ENCODE data around the gene PRG2. TPM values are rescaled to one million over a fixed set of nuclear protein-coding genes. Genes with fewer than 3 reads are reported as not detected.
"Not testable (repeated sequence)": the region's sequence is repeated elsewhere in the genome, so short reads cannot be mapped to it uniquely, and the experiment has no call there.

PRG2 gene
- total RNA-seq, 1 donor from 2014 or later: not detected

- not testable (repeated sequence) for ATAC-seq; DNase-seq (ENCODE audit: low spot score)
- intact Hi-C loops (cut with DNase I): loop anchor here (10.0 kb wide), 1 partner anchor 308 kb away; the partner anchor contains the start of gene YPEL4
These were observed 53.6 kb downstream of the PRG2 start for GRCh38 chr11:57336856-57337255.

Other genes starting within 250 kb of the PRG2 start
- gene LRRC55, start 208.7 kb downstream of the PRG2 start, total RNA-seq: not detected
- gene APLNR, start 153.4 kb downstream of the PRG2 start, total RNA-seq: 12.7 TPM
- 178 TPM for gene TNKS1BP1, start 65.7 kb downstream of the PRG2 start, total RNA-seq
- gene SSRP1, start 54.8 kb downstream of the PRG2 start, total RNA-seq: 54.9 TPM
- gene P2RX3, start 52.3 kb downstream of the PRG2 start, total RNA-seq: not detected
- gene PRG3, start 9.5 kb downstream of the PRG2 start, total RNA-seq: not detected
- gene SLC43A3, start 36.5 kb upstream of the PRG2 start, total RNA-seq: 75.4 TPM
- gene RTN4RL2, start 69.9 kb upstream of the PRG2 start, total RNA-seq: 2.5 TPM
- gene SLC43A1, start 125.1 kb upstream of the PRG2 start, total RNA-seq: 14.8 TPM
- gene TIMM10, start 140.1 kb upstream of the PRG2 start, total RNA-seq: 42.0 TPM
- not detected for gene SMTNL1, start 146.9 kb upstream of the PRG2 start, total RNA-seq
- 53.5 TPM for gene UBE2L6, start 177.0 kb upstream of the PRG2 start, total RNA-seq
- gene SERPING1, start 207.0 kb upstream of the PRG2 start, total RNA-seq: 701 TPM

Data from sciatic nerve (tissue), 2 donors.